ENCODE results near the gene AMDHD2. TPM values are rescaled to one million over a fixed set of nuclear protein-coding genes. Genes with fewer than 3 reads are reported as not detected.
"Not testable (repeated sequence)": the region's sequence is repeated elsewhere in the genome, so short reads cannot be mapped to it uniquely, and the experiment has no call there.

Gene AMDHD2
- total and polyA plus RNA-seq, 2 of the 8 experiments (the other 6 are each of a cell fraction or from before 2014, with no cell fraction given): 43.0 to 54.6 TPM

DNA sequence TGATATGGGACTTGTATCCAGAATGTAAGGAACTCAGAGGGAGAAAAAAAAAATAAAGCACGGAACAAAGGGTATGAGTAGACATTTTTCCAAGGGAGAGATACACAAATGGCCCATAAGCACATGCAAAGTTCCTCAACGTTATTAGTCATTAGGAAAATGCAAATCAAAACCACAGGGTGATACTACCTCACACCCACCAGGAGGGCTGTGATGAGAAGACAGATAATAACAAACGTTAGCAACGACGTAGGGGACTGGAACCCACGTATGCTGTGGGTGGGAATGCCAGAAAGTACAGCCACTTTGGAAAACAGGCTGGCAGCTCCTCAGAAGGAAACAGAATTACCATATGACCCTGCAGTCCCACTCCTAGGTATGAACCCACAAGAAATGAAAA is 52.5 kb downstream of the AMDHD2 start:
- WGBS, 2 experiments (ENCODE audit: extremely low coverage in 1 of 2, insufficient coverage in 1 of 2, insufficient read length in 1 of 2, insufficient replicate concordance in 2 of 2, low coverage in 1 of 2, low lambda C conversion rate in 2 of 2, missing lambda C conversion rate in 1 of 2): no CpG with 5 or more reads among the region's 6 CpGs
- H2AK5ac ChIP-seq (ENCODE audit: low read depth, low read length); H3K36me3 ChIP-seq (ENCODE audit: control insufficient read depth in 2 of 4, insufficient read depth in 4 of 4, low read length in 3 of 4); H3K27me3 ChIP-seq (replicated peaks in 1 of 4; ENCODE audit: control insufficient read depth in 3 of 4, extremely low read depth in 1 of 4, insufficient read depth in 3 of 4, low read length in 3 of 4); H2BK20ac ChIP-seq (ENCODE audit: low read length); H3K9me3 ChIP-seq (ENCODE audit: insufficient read depth in 2 of 2, low read depth in 1 of 2, low read length in 1 of 2); H3K4me3 ChIP-seq (ENCODE audit: extremely low read depth in 1 of 4, insufficient read depth in 2 of 4, low read depth in 3 of 4, low read length in 4 of 4); H2BK12ac ChIP-seq (ENCODE audit: low read depth, low read length); H3K18ac ChIP-seq (ENCODE audit: extremely low read depth, low read length); H3K79me1 ChIP-seq (ENCODE audit: low read depth, low read length); CTCF ChIA-PET (ENCODE audit: partially characterized antibody); H2BK15ac ChIP-seq (ENCODE audit: low read length); H4K5ac ChIP-seq (ENCODE audit: insufficient read length, low read depth, low read length); H4K20me1 ChIP-seq (replicated peaks in 1 of 2; ENCODE audit: control insufficient read depth in 1 of 2, insufficient read depth in 2 of 2, low read length in 2 of 2); FAIRE-seq; DNase-seq (ENCODE audit: low read depth in 1 of 2, low spot score in 2 of 2); H2BK120ac ChIP-seq (replicated peaks; ENCODE audit: low read depth, low read length); H3K79me2 ChIP-seq (ENCODE audit: control insufficient read depth in 1 of 2, insufficient read depth in 2 of 2, low read length in 2 of 2); H3K4me2 ChIP-seq (ENCODE audit: insufficient read depth in 1 of 2, low read depth in 2 of 2, low read length in 2 of 2); H3K14ac ChIP-seq (ENCODE audit: insufficient read length); H3K23me2 ChIP-seq (ENCODE audit: low read depth, low read length); H2BK5ac ChIP-seq (ENCODE audit: low read depth, low read length); H3K9ac ChIP-seq (replicated peaks in 1 of 4; ENCODE audit: extremely low read depth in 1 of 4, low read depth in 3 of 4, low read length in 3 of 4); H4K8ac ChIP-seq (ENCODE audit: extremely low read depth, insufficient read depth, low read length); H3K56ac ChIP-seq (replicated peaks; ENCODE audit: insufficient read length, low read depth, low read length); H2AFZ ChIP-seq (ENCODE audit: low read length); H3K27ac ChIP-seq (ENCODE audit: low read depth, low read length); H3K23ac ChIP-seq (ENCODE audit: insufficient read length); POLR2A ChIA-PET (ENCODE audit: partially characterized antibody); H4K91ac ChIP-seq (replicated peaks; ENCODE audit: insufficient read length, low read length); H3K4me1 ChIP-seq (replicated peaks in 1 of 4; ENCODE audit: control insufficient read depth in 3 of 4, insufficient read depth in 4 of 4, low read length in 3 of 4); H3K4ac ChIP-seq (replicated peaks; ENCODE audit: insufficient read length, low read depth, low read length): not testable (repeated sequence)

DNA sequence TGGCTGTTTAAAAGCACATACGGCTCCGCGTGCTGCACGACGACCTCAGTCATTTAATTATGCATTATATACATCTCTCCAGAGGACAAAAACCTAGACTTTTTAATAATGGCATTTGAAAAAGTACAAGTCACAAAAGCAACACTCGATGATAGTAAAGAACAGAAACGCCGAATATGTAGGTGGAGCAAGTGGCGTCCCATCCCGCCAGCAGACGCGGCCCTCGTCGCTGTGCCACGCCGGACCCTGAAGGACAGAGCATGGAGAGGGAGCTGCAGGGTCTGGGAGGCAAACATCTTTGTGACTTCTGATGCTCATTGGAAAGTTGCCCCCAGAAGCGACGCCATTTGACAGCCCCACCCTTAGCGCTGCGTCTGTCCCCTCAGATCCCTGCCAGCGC is 55.7 kb downstream of the AMDHD2 start:
- H3K56ac ChIP-seq (replicated peaks; ENCODE audit: insufficient read length, low read depth, low read length); H3K27me3 ChIP-seq (replicated peaks in 1 of 4; ENCODE audit: control insufficient read depth in 3 of 4, extremely low read depth in 1 of 4, insufficient read depth in 3 of 4, low read length in 3 of 4); H3K79me1 ChIP-seq (ENCODE audit: low read depth, low read length); H4K20me1 ChIP-seq (replicated peaks in 1 of 2; ENCODE audit: control insufficient read depth in 1 of 2, insufficient read depth in 2 of 2, low read length in 2 of 2); H2BK20ac ChIP-seq (ENCODE audit: low read length); FAIRE-seq; DNase-seq (ENCODE audit: low read depth in 1 of 2, low spot score in 2 of 2); H3K36me3 ChIP-seq (ENCODE audit: control insufficient read depth in 2 of 4, insufficient read depth in 4 of 4, low read length in 3 of 4); H3K4me1 ChIP-seq (replicated peaks in 1 of 4; ENCODE audit: control insufficient read depth in 3 of 4, insufficient read depth in 4 of 4, low read length in 3 of 4); H3K9ac ChIP-seq (replicated peaks in 1 of 4; ENCODE audit: extremely low read depth in 1 of 4, low read depth in 3 of 4, low read length in 3 of 4); H3K18ac ChIP-seq (ENCODE audit: extremely low read depth, low read length); H2BK120ac ChIP-seq (replicated peaks; ENCODE audit: low read depth, low read length); POLR2A ChIA-PET (ENCODE audit: partially characterized antibody); H4K5ac ChIP-seq (ENCODE audit: insufficient read length, low read depth, low read length); H2AK5ac ChIP-seq (ENCODE audit: low read depth, low read length); H3K23me2 ChIP-seq (ENCODE audit: low read depth, low read length); H3K4me3 ChIP-seq (ENCODE audit: extremely low read depth in 1 of 4, insufficient read depth in 2 of 4, low read depth in 3 of 4, low read length in 4 of 4); H3K14ac ChIP-seq (ENCODE audit: insufficient read length); H4K91ac ChIP-seq (replicated peaks; ENCODE audit: insufficient read length, low read length); H3K79me2 ChIP-seq (ENCODE audit: control insufficient read depth in 1 of 2, insufficient read depth in 2 of 2, low read length in 2 of 2); CTCF ChIA-PET (ENCODE audit: partially characterized antibody); H2BK15ac ChIP-seq (ENCODE audit: low read length); H2BK12ac ChIP-seq (ENCODE audit: low read depth, low read length); H4K8ac ChIP-seq (ENCODE audit: extremely low read depth, insufficient read depth, low read length); H3K23ac ChIP-seq (ENCODE audit: insufficient read length); H3K4me2 ChIP-seq (ENCODE audit: insufficient read depth in 1 of 2, low read depth in 2 of 2, low read length in 2 of 2); H3K4ac ChIP-seq (replicated peaks; ENCODE audit: insufficient read length, low read depth, low read length); H2AFZ ChIP-seq (ENCODE audit: low read length); H3K27ac ChIP-seq (ENCODE audit: low read depth, low read length); H2BK5ac ChIP-seq (ENCODE audit: low read depth, low read length): not testable (repeated sequence)
- WGBS, 2 experiments (ENCODE audit: extremely low coverage in 1 of 2, insufficient coverage in 1 of 2, insufficient read length in 1 of 2, insufficient replicate concordance in 2 of 2, low coverage in 1 of 2, low lambda C conversion rate in 2 of 2, missing lambda C conversion rate in 1 of 2): no CpG with 5 or more reads among the region's 21 CpGs
- peaks cover 0 to 11% of the 10 kb centered on the region in 2 experiments; a peak in 1 of 4 replicates for H3K9me3 ChIP-seq (ENCODE audit: insufficient read depth in 2 of 2, low read depth in 1 of 2, low read length in 1 of 2)

All from H1 (cell line).